ENCODE measurements around the gene SH3PXD2A.
"Not testable (repeated sequence)": the region's sequence is repeated elsewhere in the genome, so short reads cannot be mapped to it uniquely, and the experiment has no call there.

SH3PXD2A gene

DNA sequence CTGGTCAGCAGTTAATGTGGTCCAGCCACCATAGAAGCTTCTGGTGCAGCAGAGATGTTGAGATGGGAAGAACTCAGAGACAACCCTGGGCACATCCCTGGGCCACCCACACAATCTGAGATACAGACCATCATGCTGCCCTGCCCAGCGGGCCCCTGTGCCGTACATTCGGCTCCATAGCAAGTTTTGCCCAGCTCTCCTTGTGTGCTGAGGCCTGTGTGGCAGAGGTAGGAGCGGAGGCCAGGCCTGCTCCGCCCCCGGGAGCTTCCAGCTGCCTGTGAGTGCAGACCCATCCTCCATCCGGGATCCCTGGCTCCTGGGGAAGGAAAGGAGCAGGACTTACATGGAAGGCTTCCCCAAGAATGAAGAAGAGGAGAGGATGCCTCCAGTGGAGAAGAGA, 221.5 kb downstream of the SH3PXD2A start:
- Histone ChIP-seq H3K27ac (no peak overlapping the region), H3K4me3 (no peak overlapping the region)
- TF ChIP-seq, protein P1, sequence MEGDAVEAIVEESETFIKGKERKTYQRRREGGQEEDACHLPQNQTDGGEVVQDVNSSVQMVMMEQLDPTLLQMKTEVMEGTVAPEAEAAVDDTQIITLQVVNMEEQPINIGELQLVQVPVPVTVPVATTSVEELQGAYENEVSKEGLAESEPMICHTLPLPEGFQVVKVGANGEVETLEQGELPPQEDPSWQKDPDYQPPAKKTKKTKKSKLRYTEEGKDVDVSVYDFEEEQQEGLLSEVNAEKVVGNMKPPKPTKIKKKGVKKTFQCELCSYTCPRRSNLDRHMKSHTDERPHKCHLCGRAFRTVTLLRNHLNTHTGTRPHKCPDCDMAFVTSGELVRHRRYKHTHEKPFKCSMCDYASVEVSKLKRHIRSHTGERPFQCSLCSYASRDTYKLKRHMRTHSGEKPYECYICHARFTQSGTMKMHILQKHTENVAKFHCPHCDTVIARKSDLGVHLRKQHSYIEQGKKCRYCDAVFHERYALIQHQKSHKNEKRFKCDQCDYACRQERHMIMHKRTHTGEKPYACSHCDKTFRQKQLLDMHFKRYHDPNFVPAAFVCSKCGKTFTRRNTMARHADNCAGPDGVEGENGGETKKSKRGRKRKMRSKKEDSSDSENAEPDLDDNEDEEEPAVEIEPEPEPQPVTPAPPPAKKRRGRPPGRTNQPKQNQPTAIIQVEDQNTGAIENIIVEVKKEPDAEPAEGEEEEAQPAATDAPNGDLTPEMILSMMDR (IDR thresholded peaks at IDR 0.05) = no peak
- no peak for DNase-seq (ENCODE audit: low spot score)

DNA sequence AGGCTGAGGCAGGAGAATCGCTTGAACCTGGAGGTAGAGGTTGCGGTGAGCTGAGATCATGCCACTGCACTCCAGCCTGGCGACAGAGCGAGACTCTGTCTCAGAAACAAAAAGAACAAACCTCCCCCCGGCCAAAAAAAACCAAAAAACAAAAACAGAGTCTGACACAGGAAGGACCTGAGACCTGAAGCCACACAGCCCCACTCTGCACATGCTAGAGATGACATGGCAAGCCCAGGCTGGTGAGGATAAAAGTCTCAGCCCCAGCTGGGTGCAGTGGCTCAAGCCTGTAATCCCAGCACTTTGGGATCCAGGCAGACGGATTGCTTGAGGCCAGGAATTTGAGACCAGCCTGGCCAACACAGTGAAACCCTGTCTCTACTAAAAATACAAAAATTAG, 222.5 kb downstream of the SH3PXD2A start:
- not testable (repeated sequence) for H3K4me3 ChIP-seq; H3K27ac ChIP-seq; DNase-seq (ENCODE audit: low spot score)

DNA sequence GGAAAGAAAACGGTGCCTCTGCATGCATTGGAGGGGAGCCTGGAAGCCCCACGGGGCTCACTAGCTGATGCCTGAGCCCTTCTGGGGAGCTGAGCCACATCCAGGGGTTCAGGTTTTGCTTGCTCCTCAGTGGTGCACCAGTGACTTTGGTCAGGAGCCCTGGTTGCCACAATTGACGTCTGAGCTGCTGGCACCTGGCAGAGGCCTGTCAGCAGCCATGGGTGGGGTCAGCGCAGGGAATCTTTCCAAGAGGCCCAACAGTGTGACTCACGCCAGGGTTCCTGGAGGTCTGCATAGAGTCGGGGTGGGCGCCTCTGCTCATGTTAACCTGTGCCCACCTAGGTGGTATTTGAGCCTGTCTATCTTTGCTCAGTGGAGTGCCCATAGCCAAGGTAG, 223.1 kb downstream of the SH3PXD2A start:
- no peak overlapping the region for H3K27ac ChIP-seq
- DNase-seq (ENCODE audit: low spot score) = no peak
- no peak overlapping the region for H3K4me3 ChIP-seq
- TF ChIP-seq, protein P1 (IDR thresholded peaks at IDR 0.05) = no peak

- TF ChIP-seq, protein P1 (IDR thresholded peaks at IDR 0.05) = no peak
- no peak overlapping the region for H3K4me3 ChIP-seq
- no peak overlapping the region for H3K27ac ChIP-seq
- no peak for DNase-seq (ENCODE audit: low spot score)
Measured at GRCh38 chr10:103630156-103630555, 225.2 kb downstream of the SH3PXD2A start.

GRCh38 chr10:103629581-103629980, 225.8 kb downstream of the SH3PXD2A start:
- no peak for DNase-seq (ENCODE audit: low spot score)
- TF ChIP-seq, protein P1 (IDR thresholded peaks at IDR 0.05) = no peak
- Histone ChIP-seq H3K4me3 (no peak overlapping the region), H3K27ac (no peak overlapping the region)

DNA sequence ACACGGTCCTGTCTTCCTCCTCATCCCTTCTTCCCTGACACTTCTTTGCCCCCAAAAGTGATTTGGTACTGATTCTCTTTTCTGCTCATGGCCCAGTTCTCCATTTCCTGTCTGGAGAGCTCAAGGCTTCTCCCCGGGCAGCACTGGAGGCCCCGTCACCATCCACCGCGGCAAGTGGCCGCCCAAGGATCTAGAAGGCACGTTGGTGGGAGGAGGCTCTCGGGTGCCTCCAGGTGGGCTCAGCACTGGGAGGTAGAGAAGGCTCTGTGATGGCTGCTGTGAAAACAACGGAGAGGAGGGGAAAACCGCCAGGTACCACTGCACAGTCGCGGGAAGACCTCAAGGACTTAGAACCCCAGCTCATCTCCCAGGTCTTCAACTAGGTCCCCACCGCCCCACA, 227.5 kb downstream of the SH3PXD2A start:
- Histone ChIP-seq H3K4me3 (no peak overlapping the region), H3K27ac (no peak overlapping the region)
- DNase-seq (ENCODE audit: low spot score) = no peak
- TF ChIP-seq, protein P1 (IDR thresholded peaks at IDR 0.05) = no peak

DNA sequence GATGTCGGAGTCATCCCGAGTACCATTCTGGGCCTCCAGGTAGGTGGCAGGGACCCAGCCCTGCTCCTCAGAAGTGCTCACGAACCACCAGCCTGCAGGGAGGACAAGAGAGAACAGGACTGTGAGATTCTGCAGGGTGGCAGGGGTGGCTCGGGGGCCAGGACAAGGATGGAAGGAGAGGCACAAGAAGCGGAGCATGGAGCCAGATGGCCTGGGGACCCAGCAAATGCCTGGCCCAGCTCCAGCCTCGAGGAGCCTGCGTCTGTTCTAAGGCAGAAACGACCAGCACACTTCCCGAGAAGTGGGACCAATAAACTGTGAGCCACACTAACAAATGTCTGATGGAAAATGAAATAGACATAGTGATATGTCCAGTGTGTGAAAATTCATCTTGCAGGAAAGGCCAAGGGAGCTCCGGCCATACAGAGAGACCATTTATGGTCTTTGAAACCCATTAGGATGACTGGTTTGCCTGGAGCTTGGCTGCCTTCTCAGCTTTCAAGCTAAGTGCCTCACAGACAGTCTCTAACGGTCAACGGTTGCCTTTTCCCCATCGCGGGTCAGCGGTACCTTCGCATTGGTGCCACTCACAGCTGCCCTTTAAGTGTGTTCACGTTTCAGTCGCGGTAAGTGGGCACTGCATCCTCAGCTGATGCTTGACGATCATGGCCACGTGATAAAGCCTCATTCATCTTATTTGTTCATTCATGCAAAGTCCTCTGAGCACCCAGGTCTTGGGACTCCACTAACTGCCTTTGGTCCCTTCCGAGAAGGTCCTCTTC, 228.1 kb downstream of the SH3PXD2A start:
- Histone ChIP-seq H3K27ac (no peak overlapping the region), H3K4me3 (no peak overlapping the region)
- DNase-seq (ENCODE audit: low spot score) = no peak
- TF ChIP-seq, protein P1 (IDR thresholded peaks at IDR 0.05) = no peak
